ENCODE data around the gene CCDC71L. TPM values are rescaled to one million over a fixed set of nuclear protein-coding genes. Genes with fewer than 3 reads are reported as not detected.

Gene CCDC71L
- total and polyA plus RNA-seq, 5 experiments from 2014 or later, result 3.2 to 16.0 (median 5.0) TPM

Other genes with a start within 250 kb of the CCDC71L start
- 10 to 100 TPM; 32.9 to 34.4 TPM for gene PIK3CG, start 204.1 kb upstream of the CCDC71L start, total RNA-seq
- gene PIK3CG, start 204.1 kb upstream of the CCDC71L start, polyA plus RNA-seq, result 10 to 100 TPM; 18.3 to 23.0 (median 19.5) TPM